DMS153 treated with DMSO at 0.1 percent for 48 hours (cell line): ENCODE results near the gene TRPV3.
"Not testable (repeated sequence)": the region's sequence is repeated elsewhere in the genome, so short reads cannot be mapped to it uniquely, and the experiment has no call there.

Experiments
- DNase-seq: peaks from one replicate; lab custom pipeline; 2025; ENCODE audit not compliant: unreplicated experiment; lab: John Stamatoyannopoulos, UW

The TRPV3 gene

DNA sequence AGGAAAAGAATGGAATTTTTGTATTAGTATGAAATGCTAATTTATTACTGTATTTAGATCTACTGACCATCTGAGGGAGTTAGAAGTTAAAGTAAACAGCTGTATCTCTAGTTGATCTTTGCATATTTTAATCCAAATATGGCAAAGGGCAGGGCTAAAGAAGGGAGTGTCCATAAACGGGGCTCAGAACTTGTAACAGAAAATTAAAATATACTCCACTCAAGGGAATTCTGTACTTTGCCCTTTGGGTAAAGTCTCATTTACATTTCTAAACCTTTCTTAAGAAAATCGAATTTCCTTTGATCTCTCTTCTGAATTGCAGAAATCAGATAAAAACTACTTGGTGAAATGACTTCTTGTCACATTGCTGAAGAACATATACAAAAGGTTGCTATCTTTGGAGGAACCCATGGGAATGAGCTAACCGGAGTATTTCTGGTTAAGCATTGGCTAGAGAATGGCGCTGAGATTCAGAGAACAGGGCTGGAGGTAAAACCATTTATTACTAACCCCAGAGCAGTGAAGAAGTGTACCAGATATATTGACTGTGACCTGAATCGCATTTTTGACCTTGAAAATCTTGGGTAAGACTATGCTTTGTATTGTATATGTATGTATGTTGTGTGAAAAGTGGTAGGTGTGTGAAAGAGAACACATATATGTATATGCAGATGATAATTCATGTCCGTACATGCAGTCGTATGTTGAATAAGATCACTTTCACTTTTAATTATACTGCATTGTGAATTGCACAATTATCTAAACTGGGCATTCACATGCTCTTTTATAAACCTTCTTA lies 81.6 kb downstream of the TRPV3 start, which contains the start of gene ASPA:
ASPA (plus strand) TSS at position 186 of the 799 bp plus-strand sequence; CDS start at position 349, 163 bp downstream.
- DNase-seq = no peak

DNA sequence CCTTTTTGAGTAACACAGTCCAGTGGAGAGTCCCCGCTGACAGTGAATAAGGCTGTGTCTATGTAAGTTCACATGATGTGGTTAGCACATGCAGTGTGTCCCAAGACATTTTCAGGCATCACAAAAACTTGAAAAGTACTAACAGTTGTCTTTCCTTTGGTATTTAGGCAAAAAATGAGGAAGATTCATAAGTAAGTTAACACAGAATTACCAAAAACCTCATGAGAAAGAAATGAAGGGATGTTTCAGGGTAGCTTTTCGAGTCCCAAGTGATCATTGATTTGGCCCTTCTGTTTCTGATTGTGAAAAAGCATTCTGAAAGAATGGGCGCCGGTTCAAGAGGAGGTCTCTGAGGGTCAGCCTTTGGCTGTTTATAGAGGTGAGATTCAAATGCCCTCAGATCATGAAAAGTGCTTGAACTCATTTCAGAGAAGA lies 82.3 kb downstream of the TRPV3 start:
- no peak for DNase-seq

DNA sequence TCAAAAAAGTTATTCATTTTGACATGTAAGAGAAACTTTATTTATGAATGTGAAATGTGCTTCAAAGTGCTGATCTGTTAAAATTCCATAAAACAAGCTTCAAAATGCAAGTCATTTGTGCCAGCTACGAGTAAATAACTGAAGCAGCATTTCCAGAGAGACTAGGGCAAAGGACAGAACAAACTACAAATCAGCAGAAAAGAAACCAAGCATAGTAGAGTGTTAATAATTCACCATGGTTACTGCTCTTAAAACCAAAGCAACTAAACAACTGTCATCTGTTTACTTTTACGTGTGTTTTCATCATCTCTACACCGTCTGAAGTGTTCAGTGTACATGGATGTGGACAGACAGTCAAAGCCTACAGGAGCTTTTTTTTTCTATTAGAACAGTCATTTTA lies 83.4 kb downstream of the TRPV3 start:
- no peak for DNase-seq

DNA sequence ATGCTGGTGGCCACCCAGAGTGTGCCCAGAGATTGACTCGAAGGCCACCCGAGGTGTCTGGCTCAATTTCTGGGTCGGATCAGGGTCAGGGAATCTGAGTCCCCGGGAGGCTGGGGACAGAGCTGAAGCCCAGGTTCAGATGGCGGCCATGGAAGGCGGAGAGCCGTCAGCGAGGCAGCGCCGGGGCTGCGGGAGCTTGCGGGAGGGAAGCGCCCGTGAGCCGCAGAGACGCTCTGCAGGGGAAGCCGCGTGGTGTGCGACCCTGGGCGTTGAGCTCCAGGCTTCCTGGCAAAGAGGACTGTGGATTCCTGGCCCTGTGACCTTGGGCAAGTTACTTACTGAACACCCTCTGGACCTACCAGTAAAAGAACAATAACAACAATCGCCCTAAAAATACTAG lies 85.5 kb downstream of the TRPV3 start:
- no peak for DNase-seq

DNA sequence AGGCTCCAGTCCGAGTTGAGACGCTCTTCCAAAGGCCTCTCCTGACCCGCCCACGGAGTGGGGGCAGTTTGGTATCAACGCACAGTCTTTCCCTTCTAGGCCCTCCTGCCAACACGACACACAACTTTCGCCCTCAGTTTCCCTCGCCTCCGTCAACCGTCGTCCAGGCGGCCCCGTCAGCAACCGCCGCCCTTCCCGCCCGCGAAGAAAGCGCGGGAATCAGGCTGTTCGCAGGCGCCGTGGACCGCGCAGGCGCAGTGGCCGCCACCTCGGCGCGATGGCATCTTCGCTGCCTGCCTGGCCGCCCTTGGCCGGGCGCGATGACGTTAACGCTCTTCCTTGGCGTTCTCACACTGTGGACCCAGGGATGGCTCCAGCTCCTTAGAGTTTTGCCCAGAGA lies 86.0 kb downstream of the TRPV3 start, which contains the start of gene SPATA22:
SPATA22 (minus strand) TSS at position 221 of the 400 bp plus-strand sequence. CDS start 2,494 bp downstream, outside the sequence.
- no peak for DNase-seq

DNA sequence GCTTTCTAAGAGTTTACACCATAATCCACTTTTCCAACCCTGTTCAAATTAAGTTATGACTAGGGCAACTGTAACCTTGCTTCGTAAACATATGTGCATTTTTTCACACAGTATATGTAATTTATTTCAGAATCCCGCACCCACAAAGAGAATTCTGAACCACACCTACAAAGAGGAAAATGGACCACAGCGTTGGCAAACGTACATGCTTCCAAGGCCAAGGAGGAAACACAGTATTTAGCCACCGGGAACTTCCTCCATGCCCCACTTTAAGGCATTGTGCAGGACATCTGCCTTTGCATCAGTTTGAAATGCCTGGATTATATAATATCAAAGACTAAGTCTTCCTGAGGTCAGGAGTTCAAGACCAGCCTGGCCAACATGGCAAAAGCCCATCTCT lies 88.1 kb downstream of the TRPV3 start:
- DNase-seq = no peak

DNA sequence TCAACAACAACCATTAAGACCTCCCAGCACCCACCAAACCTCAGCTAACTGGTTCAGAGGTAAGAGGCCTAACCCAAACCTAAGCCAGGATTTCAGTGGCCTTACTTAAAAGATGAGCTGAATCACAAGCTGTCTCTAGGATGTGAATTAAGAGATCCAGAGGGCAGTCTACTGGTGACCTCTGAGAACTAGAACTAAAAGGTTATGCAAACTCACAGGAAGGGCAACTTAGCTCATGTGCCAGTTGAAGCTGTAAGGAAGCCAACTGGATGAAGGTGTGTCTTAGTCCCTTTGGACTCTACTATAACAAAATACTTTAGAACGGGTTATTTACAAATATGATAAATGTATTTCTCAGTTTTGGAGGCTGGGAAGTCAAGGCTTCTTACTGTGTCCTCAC lies 91.3 kb downstream of the TRPV3 start:
- not testable (repeated sequence) for DNase-seq
